Activated naive CD8-positive, alpha-beta T cell (primary cell): ENCODE results near the gene CTSA.

Experiments
- H3K27ac Mint-ChIP-seq: one replicate; pipeline ENCODE4 v1.8.0; 2021; ENCODE audit warnings: mixed read lengths
- H3K27me3 Mint-ChIP-seq: one replicate; pipeline ENCODE4 v1.8.0; 2021; ENCODE audit warnings: mixed read lengths
- H3K36me3 Mint-ChIP-seq: one replicate; pipeline ENCODE4 v1.8.0; 2021; ENCODE audit warnings: mixed read lengths
- H3K4me1 Mint-ChIP-seq: one replicate; pipeline ENCODE4 v1.8.0; 2021; ENCODE audit warnings: low read depth, mixed read lengths
- H3K4me3 Mint-ChIP-seq: one replicate; pipeline ENCODE4 v1.8.0; 2021; ENCODE audit warnings: mild to moderate bottlenecking, mixed read lengths
- H3K9me3 Mint-ChIP-seq: one replicate; pipeline ENCODE4 v1.8.0; 2021; ENCODE audit warnings: low read depth, mixed read lengths

The CTSA gene

DNA sequence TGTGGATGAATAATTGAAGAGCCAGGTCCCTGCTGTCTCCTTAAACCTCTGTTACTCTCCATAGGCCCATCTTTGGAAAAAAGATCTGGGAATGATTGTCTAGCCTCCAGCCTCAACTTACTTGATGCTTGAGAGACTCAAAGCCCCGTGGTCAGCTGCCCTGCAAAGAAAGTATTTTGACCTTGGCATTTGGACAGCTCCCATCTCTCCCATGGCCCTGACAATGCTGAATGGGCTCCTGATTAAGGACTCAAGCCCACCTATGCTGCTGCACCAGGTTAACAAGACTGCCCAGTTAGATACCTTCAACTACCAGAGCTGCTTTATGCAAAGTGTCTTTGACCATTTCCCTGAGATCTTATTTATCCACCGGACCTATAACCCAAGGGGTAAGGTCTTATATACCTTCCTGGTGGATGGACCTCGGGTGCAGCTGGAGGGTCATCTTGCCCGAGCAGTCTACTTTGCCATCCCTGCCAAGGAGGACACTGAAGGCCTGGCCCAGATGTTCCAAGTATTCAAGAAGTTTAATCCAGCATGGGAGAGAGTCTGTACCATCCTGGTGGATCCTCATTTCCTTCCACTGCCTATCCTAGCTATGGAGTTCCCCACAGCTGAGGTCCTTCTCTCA is 8.6 kb upstream of the CTSA start:
- H3K27me3 Mint-ChIP-seq: no peaks in the 10 kb centered on the region
- peaks cover 42% of the 10 kb centered on the region for H3K4me1 Mint-ChIP-seq
- H3K36me3 Mint-ChIP-seq: peaks cover 5% of the 10 kb centered on the region
- H3K9me3 Mint-ChIP-seq: no peaks in the 10 kb centered on the region
- peak overlapping the region; percentile 75 for H3K27ac Mint-ChIP-seq
- peak overlapping the region; percentile 85 for H3K4me3 Mint-ChIP-seq

DNA sequence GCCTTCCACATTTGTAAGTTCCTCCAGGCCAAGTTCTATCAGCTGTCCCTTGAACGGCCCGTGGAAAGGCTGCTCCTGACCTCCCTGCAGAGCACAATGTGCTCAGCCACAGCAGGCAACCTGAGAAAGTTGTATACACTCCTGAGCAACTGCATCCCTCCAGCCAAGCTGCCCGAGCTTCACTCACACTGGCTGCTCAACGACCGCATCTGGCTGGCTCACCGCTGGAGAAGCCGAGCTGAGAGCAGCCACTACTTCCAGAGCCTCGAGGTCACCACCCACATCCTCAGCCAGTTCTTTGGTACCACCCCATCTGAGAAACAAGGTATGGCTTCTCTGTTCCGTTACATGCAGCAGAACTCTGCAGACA is 8.1 kb upstream of the CTSA start:
- H3K27me3 Mint-ChIP-seq: no peaks in the 10 kb centered on the region
- H3K4me1 Mint-ChIP-seq: peaks cover 44% of the 10 kb centered on the region
- peak overlapping the region; percentile 75 for H3K27ac Mint-ChIP-seq
- peaks cover 5% of the 10 kb centered on the region for H3K36me3 Mint-ChIP-seq
- H3K9me3 Mint-ChIP-seq: no peaks in the 10 kb centered on the region
- H3K4me3 Mint-ChIP-seq: peak overlapping the region; percentile 85

DNA sequence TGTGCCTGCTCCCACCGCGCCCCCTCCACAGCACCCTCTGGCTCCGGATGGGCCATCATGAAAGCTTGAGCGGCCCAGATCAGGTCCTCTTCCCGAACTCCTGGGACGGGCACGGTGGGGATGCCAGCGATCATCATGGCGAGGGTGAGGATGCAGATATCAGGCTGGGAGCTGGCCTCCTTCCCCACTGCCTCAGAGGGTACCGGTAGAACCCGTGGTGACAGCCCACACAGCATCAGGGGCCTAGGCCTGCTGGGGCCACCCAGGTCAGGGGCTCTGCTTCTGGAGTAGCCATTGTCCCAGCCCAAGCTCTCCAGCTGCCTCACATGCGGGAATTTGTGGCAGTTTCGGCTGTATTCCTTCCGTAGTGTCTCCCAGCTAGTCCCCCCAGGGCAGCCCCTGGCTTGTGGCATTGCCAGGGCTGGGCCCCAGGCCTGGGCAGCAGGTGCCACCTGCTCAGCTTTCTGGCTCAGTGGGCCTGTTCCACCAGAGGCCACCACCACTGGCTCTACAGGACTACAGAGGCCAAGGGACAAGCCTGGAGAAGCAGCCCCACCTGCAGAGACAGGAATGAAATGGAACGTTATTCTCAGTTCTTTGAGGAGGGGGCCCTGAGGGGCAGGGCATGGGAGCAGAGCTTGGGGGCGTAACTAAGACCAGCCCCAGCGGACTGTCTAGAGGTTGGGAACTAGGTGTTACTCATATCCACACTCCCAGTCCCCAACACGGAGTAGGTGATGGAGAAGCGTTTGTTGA is 4.4 kb upstream of the CTSA start:
- no peaks in the 10 kb centered on the region for H3K9me3 Mint-ChIP-seq
- no peaks in the 10 kb centered on the region for H3K27me3 Mint-ChIP-seq
- H3K4me3 Mint-ChIP-seq: no peak overlapping the region
- peaks cover 2% of the 10 kb centered on the region for H3K36me3 Mint-ChIP-seq
- H3K27ac Mint-ChIP-seq: peak overlapping the region; percentile 66
- peaks cover 47% of the 10 kb centered on the region for H3K4me1 Mint-ChIP-seq

DNA sequence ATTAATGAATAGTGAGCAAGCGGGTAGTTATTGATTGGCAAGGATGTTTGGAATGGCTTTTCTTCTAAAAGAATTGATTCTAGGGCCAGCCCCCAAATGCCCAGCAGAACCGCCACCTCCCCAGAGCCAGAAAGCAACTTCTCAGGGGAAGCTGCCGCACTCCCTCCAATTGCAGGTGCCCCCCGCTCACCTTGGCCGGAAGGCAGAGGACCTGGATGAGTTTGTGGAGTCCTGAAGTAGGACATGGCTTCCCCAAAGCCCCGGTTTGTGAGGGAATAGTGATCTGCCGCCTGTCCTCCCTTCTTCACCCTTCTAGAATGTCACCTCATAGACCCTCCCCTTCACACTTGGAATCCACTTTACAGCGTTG is 3.8 kb upstream of the CTSA start, which contains the start of gene SPATA25:
SPATA25 (minus strand) TSS at position 277 of the 370 bp plus-strand sequence; CDS start at position 245, 32 bp downstream.
- Mint-ChIP-seq H3K27ac (peak within 1 kb of the TSS; percentile 81), H3K27me3 (no peaks in the 10 kb centered on the region), H3K9me3 (no peaks in the 10 kb centered on the region), H3K4me1 (peaks cover 48% of the 10 kb centered on the region), H3K36me3 (peaks cover 2% of the 10 kb centered on the region), H3K4me3 (no peak within 1 kb of the TSS)

DNA sequence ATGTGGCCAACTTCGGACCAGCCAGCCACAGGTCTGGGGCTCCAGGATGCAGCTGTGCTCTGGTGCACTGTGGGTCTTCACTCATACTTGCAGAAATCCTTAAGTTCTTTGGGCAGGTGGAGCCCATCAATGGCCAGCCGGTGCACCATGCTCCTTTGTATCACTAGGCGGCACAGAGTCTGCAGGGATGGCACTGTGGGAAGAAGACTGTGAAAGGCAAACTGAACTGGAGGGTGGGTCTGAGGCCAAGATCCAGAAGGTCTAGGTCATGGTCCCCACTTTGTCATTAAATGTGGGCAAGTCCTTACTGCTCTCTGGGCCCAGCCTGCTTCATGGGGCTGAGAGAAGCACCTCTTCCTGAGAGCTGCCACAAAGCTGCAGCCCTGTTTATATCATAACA is 2.5 kb upstream of the CTSA start:
- no peaks in the 10 kb centered on the region for H3K27me3 Mint-ChIP-seq
- H3K36me3 Mint-ChIP-seq: peaks cover 2% of the 10 kb centered on the region
- H3K27ac Mint-ChIP-seq: no peak overlapping the region
- peaks cover 48% of the 10 kb centered on the region for H3K4me1 Mint-ChIP-seq
- no peaks in the 10 kb centered on the region for H3K9me3 Mint-ChIP-seq
- H3K4me3 Mint-ChIP-seq: no peak overlapping the region

DNA sequence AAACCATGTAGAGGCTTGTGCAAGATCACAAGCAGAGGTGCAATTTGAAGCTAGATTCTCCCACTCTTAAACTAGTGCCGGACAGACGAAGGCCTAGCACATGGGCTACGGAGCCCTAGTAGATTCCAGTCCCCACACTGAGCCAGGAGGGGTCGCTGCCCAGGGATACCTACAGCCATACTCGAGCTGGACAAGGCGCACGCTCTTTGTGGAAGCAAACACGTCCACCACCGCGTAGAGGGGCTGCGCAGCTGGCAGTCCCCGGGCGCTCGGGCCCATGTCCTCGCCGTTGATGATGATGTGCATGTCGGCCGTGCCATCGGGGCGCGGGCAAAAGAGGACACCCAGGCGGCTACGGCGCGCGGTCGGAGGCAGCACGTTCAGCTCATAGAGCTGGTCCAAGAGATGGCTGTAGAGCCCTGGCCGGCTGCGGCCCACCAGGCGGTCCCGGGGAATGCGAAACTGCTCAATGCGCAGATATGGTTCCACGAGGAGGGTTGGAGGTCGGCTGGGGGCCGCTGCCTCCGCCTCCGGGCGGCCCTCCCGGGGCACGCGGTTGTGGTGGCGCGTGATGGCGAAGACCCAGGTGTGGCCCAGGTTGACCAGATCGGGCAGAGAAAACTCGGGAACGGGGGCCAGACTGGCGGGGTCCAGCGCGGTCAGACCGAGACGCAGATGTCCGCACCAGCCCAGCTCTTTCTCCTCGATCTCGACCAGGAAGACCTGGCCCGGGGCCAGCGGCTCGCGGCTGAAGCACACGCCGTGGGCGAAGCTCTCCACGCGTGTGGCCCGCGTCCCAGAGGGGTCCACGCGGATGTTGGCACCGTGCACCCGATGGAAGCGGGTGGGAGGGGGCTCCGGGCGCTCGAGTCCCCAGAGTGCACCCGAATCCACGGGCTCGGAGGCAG is 804 bp upstream of the CTSA start:
- Mint-ChIP-seq H3K27ac (peak overlapping the region; percentile 90), H3K4me3 (peak overlapping the region; percentile 91), H3K4me1 (peaks cover 44% of the 10 kb centered on the region), H3K9me3 (no peaks in the 10 kb centered on the region), H3K27me3 (no peaks in the 10 kb centered on the region), H3K36me3 (no peaks in the 10 kb centered on the region)

DNA sequence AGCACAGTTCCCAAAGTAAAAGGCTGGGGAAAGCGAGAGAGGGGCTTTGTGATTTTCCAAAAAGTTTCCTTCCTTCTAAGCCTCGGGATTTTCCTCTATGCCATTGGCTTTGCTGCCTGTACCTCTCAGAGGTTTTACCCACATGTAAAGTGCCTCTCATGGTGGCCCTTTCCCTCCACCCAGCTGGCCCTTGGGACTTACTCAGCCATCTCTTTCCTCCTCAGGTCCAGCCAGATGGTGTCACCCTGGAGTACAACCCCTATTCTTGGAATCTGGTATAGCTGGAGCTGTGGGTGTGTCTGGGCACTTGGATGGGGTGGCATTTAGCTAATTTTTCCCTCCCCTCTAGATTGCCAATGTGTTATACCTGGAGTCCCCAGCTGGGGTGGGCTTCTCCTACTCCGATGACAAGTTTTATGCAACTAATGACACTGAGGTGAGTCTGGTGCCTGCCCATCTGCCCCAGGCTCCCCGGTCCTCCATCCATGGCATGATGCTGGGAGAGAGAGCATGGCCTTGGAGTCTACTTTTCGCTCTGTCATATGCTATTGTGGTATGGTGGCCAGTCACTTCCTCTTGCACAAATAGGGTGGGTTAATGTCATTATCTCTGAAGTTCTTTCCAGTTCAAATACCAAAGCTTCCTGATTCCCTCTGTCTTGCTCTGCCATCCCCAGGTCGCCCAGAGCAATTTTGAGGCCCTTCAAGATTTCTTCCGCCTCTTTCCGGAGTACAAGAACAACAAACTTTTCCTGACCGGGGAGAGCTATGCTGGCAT is 1.1 kb downstream of the CTSA start:
- peak overlapping the region; percentile 79 for H3K27ac Mint-ChIP-seq
- H3K27me3 Mint-ChIP-seq: no peaks in the 10 kb centered on the region
- peak overlapping the region; percentile 91 for H3K4me3 Mint-ChIP-seq
- H3K4me1 Mint-ChIP-seq: peaks cover 38% of the 10 kb centered on the region
- no peaks in the 10 kb centered on the region for H3K36me3 Mint-ChIP-seq
- H3K9me3 Mint-ChIP-seq: no peaks in the 10 kb centered on the region

DNA sequence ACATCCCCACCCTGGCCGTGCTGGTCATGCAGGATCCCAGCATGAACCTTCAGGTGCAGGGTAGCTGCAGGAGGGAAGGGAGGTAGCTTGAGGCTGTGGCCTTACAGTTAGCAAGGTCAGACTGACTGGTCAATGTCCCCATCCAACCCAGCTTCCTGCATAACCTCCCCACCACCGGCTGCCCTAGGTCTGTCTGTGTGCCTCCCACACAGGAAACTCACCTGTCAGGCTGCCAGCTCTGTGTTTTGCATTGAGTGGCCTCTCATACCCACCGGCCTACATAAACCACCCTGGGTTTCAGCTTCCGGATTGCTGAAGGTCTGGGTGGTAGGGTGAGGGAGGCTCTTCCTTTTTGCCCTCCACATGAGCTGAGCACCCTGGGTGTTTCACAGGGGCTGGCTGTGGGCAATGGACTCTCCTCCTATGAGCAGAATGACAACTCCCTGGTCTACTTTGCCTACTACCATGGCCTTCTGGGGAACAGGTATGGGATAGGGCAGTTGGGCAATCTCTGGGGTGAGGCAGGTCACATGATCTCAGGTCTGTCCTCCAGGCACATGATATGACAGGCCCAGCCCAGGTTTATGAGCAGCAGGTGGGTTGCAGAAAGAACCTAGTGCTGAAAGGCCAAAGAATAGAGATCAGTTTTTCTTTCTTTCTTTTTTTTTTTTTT is 1.8 kb downstream of the CTSA start:
- no peaks in the 10 kb centered on the region for H3K9me3 Mint-ChIP-seq
- H3K27me3 Mint-ChIP-seq: no peaks in the 10 kb centered on the region
- H3K36me3 Mint-ChIP-seq: peaks cover 3% of the 10 kb centered on the region

DNA sequence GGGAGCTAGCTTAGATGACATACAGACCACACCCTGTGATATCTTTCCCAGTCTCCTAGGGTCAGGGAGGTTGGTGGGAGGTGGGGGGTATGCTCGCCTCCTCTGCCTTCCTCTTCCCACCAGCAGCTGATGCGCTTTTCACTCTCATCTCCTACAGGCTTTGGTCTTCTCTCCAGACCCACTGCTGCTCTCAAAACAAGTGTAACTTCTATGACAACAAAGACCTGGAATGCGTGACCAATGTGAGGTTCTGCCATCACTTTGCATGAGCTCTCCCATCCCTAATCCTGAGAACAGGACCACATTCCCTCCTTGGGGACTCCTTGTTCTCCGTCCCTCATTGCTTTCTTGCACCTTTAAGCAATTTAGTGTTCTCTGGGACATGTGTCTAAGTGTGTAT is 2.7 kb downstream of the CTSA start:
- Mint-ChIP-seq H3K4me3 (no peak overlapping the region), H3K27me3 (no peaks in the 10 kb centered on the region), H3K4me1 (peaks cover 33% of the 10 kb centered on the region), H3K27ac (peak overlapping the region; percentile 58), H3K36me3 (peaks cover 3% of the 10 kb centered on the region), H3K9me3 (no peaks in the 10 kb centered on the region)

More for the DNA sequence above, 1.8 kb downstream of the CTSA start:
- Mint-ChIP-seq H3K4me3 (peak overlapping the region; percentile 91), H3K4me1 (peaks cover 33% of the 10 kb centered on the region), H3K27ac (no peak overlapping the region)

DNA sequence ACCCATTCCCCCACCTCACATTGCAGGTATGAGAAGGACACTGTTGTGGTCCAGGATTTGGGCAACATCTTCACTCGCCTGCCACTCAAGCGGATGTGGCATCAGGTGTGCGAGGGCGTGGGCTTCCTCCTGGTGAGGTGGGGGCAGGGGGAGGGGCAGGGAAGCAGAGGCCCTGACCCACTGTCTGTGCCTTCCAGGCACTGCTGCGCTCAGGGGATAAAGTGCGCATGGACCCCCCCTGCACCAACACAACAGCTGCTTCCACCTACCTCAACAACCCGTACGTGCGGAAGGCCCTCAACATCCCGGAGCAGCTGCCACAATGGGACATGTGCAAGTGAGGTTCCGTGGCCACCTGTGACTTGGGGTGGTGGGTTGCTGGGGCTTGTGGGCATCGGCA is 3.7 kb downstream of the CTSA start:
- Mint-ChIP-seq H3K27ac (no peak overlapping the region), H3K4me3 (no peak overlapping the region), H3K27me3 (no peaks in the 10 kb centered on the region), H3K9me3 (no peaks in the 10 kb centered on the region), H3K36me3 (peaks cover 3% of the 10 kb centered on the region), H3K4me1 (peaks cover 29% of the 10 kb centered on the region)

DNA sequence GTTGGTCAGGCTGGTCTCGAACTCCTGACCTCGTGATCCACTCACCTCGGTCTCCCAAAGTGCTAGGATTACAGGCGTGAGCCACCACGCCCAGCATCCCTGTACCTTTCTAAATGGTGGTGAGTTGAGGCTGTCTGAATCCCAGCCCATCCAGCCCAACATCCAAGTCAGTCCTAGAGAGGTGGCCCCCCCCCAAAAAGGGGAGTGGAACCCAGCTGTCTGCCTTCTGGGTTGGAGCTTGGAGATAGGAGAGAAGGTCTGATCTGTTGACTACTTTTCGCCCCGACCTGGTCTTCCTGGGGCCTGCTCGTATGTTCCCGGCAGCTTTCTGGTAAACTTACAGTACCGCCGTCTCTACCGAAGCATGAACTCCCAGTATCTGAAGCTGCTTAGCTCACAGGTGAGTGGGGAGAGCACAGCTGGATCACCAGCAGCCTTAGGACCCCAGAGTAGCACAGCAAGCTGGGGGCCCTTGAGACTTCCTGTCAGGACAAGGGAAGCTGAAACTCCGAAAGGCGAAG is 5.6 kb downstream of the CTSA start:
- peaks cover 22% of the 10 kb centered on the region for H3K4me1 Mint-ChIP-seq
- H3K9me3 Mint-ChIP-seq: no peaks in the 10 kb centered on the region
- no peaks in the 10 kb centered on the region for H3K27me3 Mint-ChIP-seq
- no peak overlapping the region for H3K4me3 Mint-ChIP-seq
- H3K27ac Mint-ChIP-seq: no peak overlapping the region
- H3K36me3 Mint-ChIP-seq: peaks cover 3% of the 10 kb centered on the region

DNA sequence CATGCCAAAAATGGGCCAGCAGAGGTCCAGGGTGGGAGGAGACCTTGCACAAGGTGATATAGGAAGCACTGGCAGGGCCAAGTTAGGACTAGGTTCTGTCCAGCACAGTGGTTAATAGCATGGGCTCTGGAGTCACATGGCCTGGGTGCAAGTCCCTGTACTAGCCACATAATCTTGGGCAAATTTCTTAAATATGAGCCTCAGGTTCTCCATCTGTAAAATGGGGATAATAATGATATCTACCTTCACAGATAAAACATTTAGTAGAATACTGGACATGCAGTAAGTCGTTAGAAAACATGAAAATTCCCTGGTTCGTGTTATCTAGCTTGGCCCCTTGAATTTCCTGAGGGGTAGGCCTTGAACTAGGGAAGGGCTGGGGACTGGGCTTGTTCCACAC is 6.2 kb downstream of the CTSA start:
- H3K4me3 Mint-ChIP-seq: no peak overlapping the region
- peaks cover 3% of the 10 kb centered on the region for H3K36me3 Mint-ChIP-seq
- H3K4me1 Mint-ChIP-seq: peaks cover 17% of the 10 kb centered on the region
- no peaks in the 10 kb centered on the region for H3K9me3 Mint-ChIP-seq
- no peaks in the 10 kb centered on the region for H3K27me3 Mint-ChIP-seq
- no peak overlapping the region for H3K27ac Mint-ChIP-seq

DNA sequence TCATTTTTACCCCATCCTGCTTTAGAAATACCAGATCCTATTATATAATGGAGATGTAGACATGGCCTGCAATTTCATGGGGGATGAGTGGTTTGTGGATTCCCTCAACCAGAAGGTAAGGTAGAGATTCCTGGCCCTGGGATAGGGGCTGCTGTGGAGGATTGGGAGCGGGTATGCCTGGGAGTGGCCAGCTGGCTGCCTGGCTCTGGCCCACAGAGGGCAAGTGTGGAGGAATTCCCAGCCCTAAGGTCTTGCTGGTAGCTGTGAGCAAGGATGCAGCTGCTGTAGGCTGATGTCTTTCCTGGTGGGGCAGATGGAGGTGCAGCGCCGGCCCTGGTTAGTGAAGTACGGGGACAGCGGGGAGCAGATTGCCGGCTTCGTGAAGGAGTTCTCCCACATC is 6.6 kb downstream of the CTSA start:
- Mint-ChIP-seq H3K27me3 (no peaks in the 10 kb centered on the region), H3K27ac (no peak overlapping the region), H3K9me3 (no peaks in the 10 kb centered on the region)

DNA sequence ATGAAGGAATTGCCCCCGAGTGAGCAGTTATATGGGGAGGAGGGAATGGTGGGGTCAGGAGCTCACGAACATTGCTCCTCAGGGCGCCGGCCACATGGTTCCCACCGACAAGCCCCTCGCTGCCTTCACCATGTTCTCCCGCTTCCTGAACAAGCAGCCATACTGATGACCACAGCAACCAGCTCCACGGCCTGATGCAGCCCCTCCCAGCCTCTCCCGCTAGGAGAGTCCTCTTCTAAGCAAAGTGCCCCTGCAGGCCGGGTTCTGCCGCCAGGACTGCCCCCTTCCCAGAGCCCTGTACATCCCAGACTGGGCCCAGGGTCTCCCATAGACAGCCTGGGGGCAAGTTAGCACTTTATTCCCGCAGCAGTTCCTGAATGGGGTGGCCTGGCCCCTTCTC is 7.2 kb downstream of the CTSA start:
- peaks cover 3% of the 10 kb centered on the region for H3K36me3 Mint-ChIP-seq
- H3K27me3 Mint-ChIP-seq: no peaks in the 10 kb centered on the region
- H3K27ac Mint-ChIP-seq: no peak overlapping the region
- peaks cover 8% of the 10 kb centered on the region for H3K4me1 Mint-ChIP-seq
- H3K9me3 Mint-ChIP-seq: no peaks in the 10 kb centered on the region
- no peak overlapping the region for H3K4me3 Mint-ChIP-seq

More for the DNA sequence above, 6.6 kb downstream of the CTSA start:
- Mint-ChIP-seq H3K4me3 (no peak overlapping the region), H3K4me1 (peaks cover 12% of the 10 kb centered on the region), H3K36me3 (peaks cover 3% of the 10 kb centered on the region)
